Neuronal stem cell (in vitro differentiated cells): Measurements from ENCODE around the gene BIRC5.

Source experiments
- DNase-seq: peaks from one replicate; pipeline ENCODE4 v3.0.0-alpha.2; 2013; ENCODE audit warnings: low spot score
- H2AFZ ChIP-seq: one replicate; pipeline ENCODE4 v1.6.1; 2013; ENCODE audit warnings: mild to moderate bottlenecking, low read length, inconsistent platforms
- H2AK5ac ChIP-seq: 2 replicates; pipeline ENCODE4 v1.6.1; 2013; ENCODE audit warnings: low read depth, mild to moderate bottlenecking, inconsistent platforms, low read length, moderate library complexity, mixed read lengths
- H2BK120ac ChIP-seq: 2 replicates; pipeline ENCODE4 v1.6.1; 2013; ENCODE audit warnings: low read depth, mild to moderate bottlenecking, inconsistent platforms, low read length, moderate library complexity, mixed read lengths
- H2BK12ac ChIP-seq: one replicate; pipeline ENCODE4 v1.6.1; 2013; ENCODE audit warnings: low read length, inconsistent platforms
- H2BK15ac ChIP-seq: 2 replicates; pipeline ENCODE4 v1.6.1; 2013; ENCODE audit warnings: mild to moderate bottlenecking, low read length, inconsistent platforms, mixed read lengths
- H2BK5ac ChIP-seq: one replicate; pipeline ENCODE4 v1.6.1; 2013; ENCODE audit warnings: inconsistent platforms, mild to moderate bottlenecking, low read length, moderate library complexity
- H3K14ac ChIP-seq: one replicate; pipeline ENCODE4 v1.6.1; 2013; ENCODE audit warnings: low read length, inconsistent platforms
- H3K18ac ChIP-seq: 2 replicates; pipeline ENCODE4 v1.6.1; 2013; ENCODE audit warnings: low read length, inconsistent platforms
- H3K23ac ChIP-seq: 2 replicates; pipeline ENCODE4 v1.6.1; 2013; ENCODE audit warnings: low read depth, mild to moderate bottlenecking, mixed read lengths, low read length, inconsistent platforms; ENCODE audit not compliant: poor library complexity
- H3K27ac ChIP-seq: replicated peaks from 3 replicates; pipeline ENCODE4 v1.5.1; 2013; ENCODE audit warnings: low read length, inconsistent platforms
- H3K27me3 ChIP-seq, 3 experiments: 2 replicates each; pipeline ENCODE4 v1.6.1; 2013; ENCODE audit warnings: low read length in 3 of 3, mild to moderate bottlenecking in 2 of 3, inconsistent platforms in 1 of 3, low read depth in 1 of 3, mixed read lengths in 1 of 3, moderate library complexity in 1 of 3; ENCODE audit not compliant: control insufficient read depth in 3 of 3, insufficient read depth in 3 of 3
- H3K36me3 ChIP-seq, 2 donors: replicated peaks in 1 of 2; 2 replicates each; pipeline ENCODE4 v1.6.1; 2013; ENCODE audit warnings: low read length in 2 of 2; ENCODE audit not compliant: control insufficient read depth in 2 of 2, insufficient read depth in 2 of 2
- H3K4ac ChIP-seq: 2 replicates; pipeline ENCODE4 v1.6.1; 2013; ENCODE audit warnings: inconsistent platforms, mild to moderate bottlenecking, low read length, moderate library complexity
- H3K4me1 ChIP-seq, 2 donors: 1 replicate in 1 of 2; 2 replicates in 1 of 2; pipeline ENCODE4 v1.6.1; 2013; ENCODE audit warnings: low read length in 2 of 2, low read depth in 1 of 2; ENCODE audit not compliant: control insufficient read depth in 2 of 2, insufficient read depth in 1 of 2
- H3K4me2 ChIP-seq: one replicate; pipeline ENCODE4 v1.6.1; 2013; ENCODE audit warnings: mild to moderate bottlenecking, low read length, inconsistent platforms; ENCODE audit not compliant: insufficient read depth, poor library complexity, severe bottlenecking
- H3K4me3 ChIP-seq, 2 donors: 2 replicates each; pipeline ENCODE4 v1.5.1; 2013; ENCODE audit warnings: low read length in 2 of 2, mild to moderate bottlenecking in 2 of 2, inconsistent platforms in 1 of 2, moderate library complexity in 1 of 2
- H3K79me1 ChIP-seq: one replicate; pipeline ENCODE4 v1.6.1; 2013; ENCODE audit warnings: low read depth, mild to moderate bottlenecking, inconsistent platforms, low read length, moderate library complexity
- H3K9ac ChIP-seq: one replicate; pipeline ENCODE4 v1.6.1; 2013; ENCODE audit warnings: mild to moderate bottlenecking, low read depth, low read length, inconsistent platforms; ENCODE audit not compliant: poor library complexity
- H3K9me3 ChIP-seq, 2 donors: replicated peaks in 1 of 2; 2 replicates each; pipeline versions ENCODE3 to v1.6.1; 2013; ENCODE audit warnings: low read length in 2 of 2, mild to moderate bottlenecking in 2 of 2, inconsistent platforms in 1 of 2, low read depth in 1 of 2, mixed read lengths in 1 of 2, moderate library complexity in 1 of 2; ENCODE audit not compliant: control insufficient read depth in 2 of 2, insufficient read depth in 1 of 2
- H4K8ac ChIP-seq: one replicate; pipeline ENCODE4 v1.6.1; 2013; ENCODE audit warnings: low read depth, mild to moderate bottlenecking, inconsistent platforms, low read length, moderate library complexity
- H4K91ac ChIP-seq: one replicate; pipeline ENCODE4 v1.6.1; 2013; ENCODE audit warnings: low read length, low read depth, mild to moderate bottlenecking, inconsistent platforms; ENCODE audit not compliant: poor library complexity
- WGBS, 2 donors: extraction: QIAGEN DNeasy Blood & Tissue Kit; methylation state at CpG; one replicate each; pipeline ENCODE4 v1.1.7; 2013; ENCODE audit warnings: missing lambda C conversion rate in 2 of 2, mixed read lengths in 1 of 2; ENCODE audit not compliant: insufficient read length in 2 of 2, insufficient replicate concordance in 1 of 2; ENCODE audit errors: extremely low coverage in 2 of 2; 5-methylcytosine and 5-hydroxymethylcytosine counted together

BIRC5 gene

DNA sequence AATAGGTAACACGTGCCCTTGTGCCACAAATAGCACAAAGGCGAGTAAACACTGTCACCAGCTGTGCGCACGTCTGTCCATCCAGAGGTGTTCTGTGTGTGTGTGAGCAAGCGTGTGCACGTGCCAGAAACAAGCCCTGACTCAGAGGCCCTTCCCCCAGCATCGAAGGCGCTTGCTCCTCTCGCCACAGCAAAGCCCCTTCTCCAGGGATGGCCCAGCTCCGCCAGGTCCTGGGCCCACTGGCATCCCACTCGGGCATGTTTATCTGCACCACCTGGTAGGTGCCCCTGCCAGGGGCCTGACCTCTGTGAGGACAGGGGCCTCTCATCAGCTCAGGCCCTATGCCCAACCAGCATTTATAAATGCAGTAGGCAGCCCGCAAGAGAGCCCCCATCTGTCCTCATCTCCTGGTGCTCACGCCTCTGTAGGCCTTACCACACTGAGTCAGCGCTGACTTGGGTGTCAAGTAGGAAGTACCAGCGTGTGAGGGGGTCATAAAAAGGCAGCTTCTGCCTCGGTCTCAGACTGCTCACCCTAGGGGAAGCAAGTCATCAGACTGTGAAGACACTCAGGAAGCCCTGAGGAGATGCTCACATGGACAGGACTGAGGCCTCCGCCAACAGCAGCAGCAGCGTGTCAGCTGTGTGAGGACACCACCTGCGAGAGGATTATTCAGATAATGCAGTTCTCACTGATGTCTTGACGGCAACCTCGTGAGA, 28.1 kb downstream of the BIRC5 start:
- Histone ChIP-seq H2BK15ac (peak overlapping the region; percentile 10), H3K23ac (no peak overlapping the region), H2AK5ac (peak overlapping the region; percentile 20), H3K4me1 (peaks cover 3 to 6% of the 10 kb centered on the region in 2 donors), H3K9me3 (no peaks in the 10 kb centered on the region), H3K36me3 (no peaks in the 10 kb centered on the region), H2BK5ac (no peak overlapping the region), H2BK12ac (no peak overlapping the region), H3K4me3 (no peak overlapping the region), H3K9ac (no peak overlapping the region), H3K27ac (no peak overlapping the region), H3K4ac (no peak overlapping the region), H3K27me3 (peaks cover 0 to 16% (median 0%) of the 10 kb centered on the region in 3 experiments), H4K8ac (no peak overlapping the region), H4K91ac (no peak overlapping the region), H2BK120ac (no peak overlapping the region), H2AFZ (peak overlapping the region; percentile 30), H3K14ac (no peak overlapping the region), H3K18ac (peak overlapping the region; percentile 1), H3K79me1 (peaks cover 2% of the 10 kb centered on the region), H3K4me2 (no peak overlapping the region)
- no peak for DNase-seq
- WGBS, 2 donors, result no CpG with 5 or more reads among the region's 21 CpGs

DNA sequence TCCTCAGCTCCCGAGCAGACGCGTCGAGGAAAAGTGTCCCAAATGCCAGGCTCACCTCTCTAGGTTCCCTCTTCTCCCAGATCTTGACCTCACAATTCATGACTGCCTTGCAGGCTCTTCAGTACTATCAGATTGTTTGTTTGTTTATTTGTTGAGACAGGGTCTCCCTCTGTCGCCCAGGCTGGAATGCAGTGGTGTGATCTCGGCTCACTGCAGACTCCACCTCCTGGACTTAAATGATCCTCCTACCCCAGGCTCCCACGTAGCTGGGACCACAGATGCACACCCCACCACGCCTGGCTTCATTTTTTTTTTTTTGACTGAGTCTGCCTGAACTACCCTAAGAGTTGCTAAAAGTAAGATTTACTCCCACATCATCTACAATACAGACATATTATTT, 33.3 kb downstream of the BIRC5 start:
- no peak overlapping the region for H2BK15ac ChIP-seq
- no peaks in the 10 kb centered on the region for H3K27me3 ChIP-seq
- H3K9ac ChIP-seq, result no peak overlapping the region
- WGBS, 2 donors, result no CpG with 5 or more reads among the region's 8 CpGs
- no peak overlapping the region for H2AFZ ChIP-seq
- no peak overlapping the region for H3K4ac ChIP-seq
- DNase-seq, result no peak
- H3K4me3 ChIP-seq, result no peak overlapping the region
- H3K4me2 ChIP-seq, result no peak overlapping the region
- no peak overlapping the region for H2AK5ac ChIP-seq
- H3K27ac ChIP-seq, result no peak overlapping the region
- H4K8ac ChIP-seq, result no peak overlapping the region
- H3K4me1 ChIP-seq, result peaks cover 4 to 15% of the 10 kb centered on the region in 2 donors
- H3K79me1 ChIP-seq, result peaks cover 1% of the 10 kb centered on the region
- H4K91ac ChIP-seq, result no peak overlapping the region
- no peak overlapping the region for H2BK5ac ChIP-seq
- H2BK12ac ChIP-seq, result no peak overlapping the region
- H3K14ac ChIP-seq, result no peak overlapping the region
- H3K18ac ChIP-seq, result no peak overlapping the region
- no peaks in the 10 kb centered on the region for H3K36me3 ChIP-seq
- H3K9me3 ChIP-seq, result peaks cover 0 to 2% of the 10 kb centered on the region in 2 donors
- no peak overlapping the region for H3K23ac ChIP-seq
- H2BK120ac ChIP-seq, result no peak overlapping the region

GRCh38 chr17:78248051-78248914, 34.2 kb downstream of the BIRC5 start:
- H2BK5ac ChIP-seq, result no peak overlapping the region
- H2BK15ac ChIP-seq, result peak overlapping the region; percentile 98
- H3K4ac ChIP-seq, result peak overlapping the region; percentile 76
- H4K91ac ChIP-seq, result peak overlapping the region; percentile 72
- no peak overlapping the region for H2BK120ac ChIP-seq
- peak overlapping the region; percentile 100 for H2BK12ac ChIP-seq
- H2AFZ ChIP-seq, result no peak overlapping the region
- peak overlapping the region; percentile 17 for H4K8ac ChIP-seq
- peaks cover 1% of the 10 kb centered on the region for H3K79me1 ChIP-seq
- peak overlapping the region; percentile 85 for H3K18ac ChIP-seq
- no peak for DNase-seq
- peak overlapping the region in 1 of 2 donors; percentile 46 for H3K4me3 ChIP-seq
- no peaks in the 10 kb centered on the region for H3K27me3 ChIP-seq
- no peak overlapping the region for H3K27ac ChIP-seq
- no peak overlapping the region for H3K4me2 ChIP-seq
- peak overlapping the region; percentile 94 for H3K14ac ChIP-seq
- peaks cover 4 to 17% of the 10 kb centered on the region in 2 donors for H3K4me1 ChIP-seq
- no peaks in the 10 kb centered on the region for H3K36me3 ChIP-seq
- peak overlapping the region; percentile 97 for H2AK5ac ChIP-seq
- H3K9me3 ChIP-seq, result peaks cover 0 to 2% of the 10 kb centered on the region in 2 donors
- WGBS, 2 donors, result no CpG with 5 or more reads among the region's 30 CpGs
- H3K23ac ChIP-seq, result peak overlapping the region; percentile 97
- H3K9ac ChIP-seq, result peak overlapping the region; percentile 70
